ENCODE measurements around the gene ANKS1B.

Gene ANKS1B

DNA sequence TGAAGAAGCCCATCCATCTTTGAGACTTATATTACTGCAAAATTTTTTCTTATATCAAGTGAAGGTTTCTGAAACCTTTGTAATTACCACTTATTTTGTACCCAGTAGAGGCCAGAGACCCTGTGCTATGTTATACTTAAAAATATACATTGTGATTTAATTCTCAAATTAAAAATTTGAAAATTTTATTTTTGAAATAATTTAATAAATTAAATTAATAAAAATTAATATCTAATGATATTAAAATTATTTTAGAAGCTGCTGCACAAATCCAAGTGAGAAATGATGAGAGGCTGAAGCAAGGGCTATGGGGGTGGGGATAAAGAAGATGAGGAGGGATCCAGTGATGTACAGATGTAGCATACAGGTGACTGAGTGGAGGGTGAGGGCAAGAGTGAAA is 1080.9 kb downstream of the ANKS1B start:
- no peak for DNase-seq

DNA sequence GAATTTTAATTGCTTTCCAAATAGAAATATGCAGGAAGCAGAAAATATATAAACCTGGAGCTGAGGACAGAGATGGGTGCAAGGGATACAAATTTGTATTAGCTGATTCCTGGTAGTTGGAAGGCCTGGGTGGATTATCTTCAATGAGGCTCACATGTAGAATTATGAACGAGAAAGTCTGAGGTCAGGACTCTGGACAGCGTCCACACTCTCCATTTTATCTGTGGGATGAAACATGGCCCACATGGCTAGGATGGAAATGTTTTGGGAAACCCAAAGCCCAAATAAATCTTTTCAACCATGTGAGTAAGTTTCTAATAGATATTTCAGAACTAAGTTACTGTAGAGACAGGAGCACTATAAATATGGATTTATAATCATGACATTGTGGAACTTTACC is 1083.5 kb downstream of the ANKS1B start:
- no peak for DNase-seq

DNA sequence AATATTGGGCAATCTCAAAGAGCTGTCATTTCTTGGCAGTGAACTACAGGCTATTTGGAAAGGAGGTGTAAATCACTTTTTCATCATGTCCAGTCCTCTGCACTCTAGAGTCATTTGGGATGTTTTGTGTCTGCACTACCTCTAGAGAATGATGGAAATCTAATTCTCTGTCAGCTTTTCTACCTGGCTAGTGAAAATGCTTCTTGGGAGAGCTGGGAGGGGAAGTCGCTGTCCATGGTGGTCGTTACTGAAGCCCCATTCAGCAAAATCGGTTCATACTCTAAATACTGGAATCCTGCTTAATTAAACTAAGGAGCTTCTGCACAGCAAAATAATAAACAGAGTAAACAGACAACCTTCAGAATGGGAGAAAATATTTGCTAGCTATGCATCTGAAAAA is 1087.8 kb downstream of the ANKS1B start:
- DNase-seq: no peak

DNA sequence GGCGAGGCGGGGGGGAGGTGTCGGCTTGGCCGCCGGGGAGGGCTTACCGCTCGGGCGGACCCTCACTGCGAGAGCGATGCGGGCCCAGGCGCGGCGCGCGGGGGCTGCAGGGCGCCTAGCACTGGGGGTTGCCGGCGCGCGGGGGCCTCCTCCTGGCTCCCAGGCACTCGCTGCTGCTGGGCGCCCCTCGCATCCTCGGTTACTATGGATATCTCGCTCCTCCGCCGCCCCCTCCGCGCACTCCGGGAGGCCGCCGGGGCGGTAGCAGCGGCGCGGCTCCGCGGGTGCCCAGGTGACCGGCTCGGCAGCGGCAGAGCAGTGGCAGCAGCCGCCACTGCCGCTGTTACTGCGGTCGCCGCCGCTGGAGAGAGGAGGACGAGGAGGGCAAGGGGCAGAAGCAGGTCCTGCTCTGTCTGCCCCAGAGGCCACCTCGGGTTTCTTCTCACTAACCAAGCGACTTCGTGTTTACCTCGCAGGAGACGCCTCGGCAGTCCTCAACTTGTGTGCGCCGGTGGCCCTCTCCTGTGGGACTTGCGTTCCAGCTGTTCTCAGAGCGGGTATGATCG is 1089.6 kb downstream of the ANKS1B start:
- no peak for DNase-seq

DNA sequence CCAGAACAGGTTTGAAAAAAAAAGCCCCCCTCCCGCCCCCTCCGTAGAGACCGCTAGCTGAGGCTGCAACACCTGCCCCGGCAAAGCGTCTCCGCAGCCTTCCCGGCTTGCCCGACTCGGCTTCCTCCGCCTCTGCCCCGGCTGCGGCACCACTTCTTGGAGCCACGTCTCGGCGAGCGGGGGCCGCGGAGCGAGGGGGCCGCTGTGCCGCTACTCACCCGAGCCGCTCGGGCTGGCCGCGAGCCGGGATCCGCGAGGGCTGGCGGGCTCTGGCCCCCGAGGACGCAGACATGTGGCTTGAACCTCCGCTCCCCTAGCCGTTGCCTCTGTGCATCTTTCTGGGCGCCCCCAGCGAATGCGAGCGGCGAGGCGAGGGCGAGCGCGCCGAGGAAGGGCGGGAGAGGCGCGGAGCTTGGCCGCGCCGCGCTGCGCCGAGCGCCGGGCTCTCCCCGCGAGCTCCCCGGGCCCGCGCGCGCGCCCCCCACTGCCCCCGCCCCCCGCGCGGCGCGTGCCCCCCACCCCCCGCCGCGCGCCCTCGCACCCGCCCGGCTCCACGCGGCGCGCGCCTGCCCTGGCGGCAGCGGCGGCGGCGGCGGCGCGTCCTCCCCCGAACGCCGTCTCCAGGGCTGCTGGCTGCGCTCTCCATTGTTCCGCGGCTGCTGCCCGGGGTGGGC is 1090.2 kb downstream of the ANKS1B start:
- no peak for DNase-seq

DNA sequence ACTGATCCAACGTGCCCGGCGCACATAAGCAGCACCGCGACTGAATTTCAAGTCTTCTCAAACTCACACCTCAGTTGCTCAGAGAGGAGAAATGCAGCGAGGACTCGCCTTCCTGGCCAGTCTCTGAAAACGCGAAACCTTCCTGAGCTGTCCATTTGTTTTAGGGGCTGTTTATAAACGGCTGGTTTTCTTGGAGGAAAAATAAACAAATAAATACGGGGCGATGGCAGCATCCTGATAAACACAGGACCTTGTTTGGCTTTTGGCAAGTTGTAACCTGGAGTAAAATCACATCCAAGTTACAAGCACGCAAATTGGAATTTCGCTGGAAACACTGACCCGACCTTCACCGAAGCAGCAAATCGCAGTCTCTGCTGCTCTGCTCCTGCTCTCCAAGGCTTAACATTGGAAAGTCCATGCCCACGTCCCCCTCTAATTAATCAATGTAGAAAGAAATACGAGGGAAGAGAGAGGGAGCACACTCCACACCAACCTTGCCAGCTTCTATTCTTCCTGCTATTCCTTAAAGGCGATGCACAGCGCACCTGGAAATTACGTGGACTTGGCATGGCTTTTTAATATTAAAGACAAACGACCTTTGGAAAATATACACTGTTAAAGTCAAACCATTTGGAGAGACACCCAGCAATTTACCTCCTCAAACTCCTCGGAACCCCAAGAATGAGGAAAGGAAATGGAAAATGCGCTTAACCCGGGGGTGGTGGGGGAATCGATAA is 1090.9 kb downstream of the ANKS1B start:
- no peak for DNase-seq

DNA sequence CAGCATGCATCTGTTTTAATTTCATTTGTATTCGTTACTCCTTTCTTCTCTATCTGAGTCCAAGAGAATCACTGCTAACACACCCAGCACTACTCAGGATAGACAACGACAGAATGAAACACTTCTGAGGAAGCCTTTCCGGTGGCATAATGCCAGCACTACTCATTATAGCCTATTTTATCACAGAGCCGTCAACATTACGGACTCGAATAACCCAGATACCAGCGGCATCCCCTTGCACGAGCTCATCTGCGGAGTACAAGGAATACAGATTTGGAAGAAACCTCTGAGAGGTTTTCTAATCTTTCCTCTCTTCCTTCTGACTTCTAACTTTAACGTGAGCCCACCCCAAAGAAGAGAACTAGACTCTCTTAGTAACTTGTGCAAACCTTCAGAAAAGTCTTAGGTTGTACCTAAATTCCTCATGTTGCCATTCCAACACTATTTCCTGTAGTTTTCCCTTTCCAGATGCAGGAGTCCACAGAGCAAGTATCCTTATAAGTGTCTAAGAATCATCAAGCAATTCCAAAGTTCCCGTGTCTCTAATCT is 1091.5 kb downstream of the ANKS1B start:
- DNase-seq: no peak

DNA sequence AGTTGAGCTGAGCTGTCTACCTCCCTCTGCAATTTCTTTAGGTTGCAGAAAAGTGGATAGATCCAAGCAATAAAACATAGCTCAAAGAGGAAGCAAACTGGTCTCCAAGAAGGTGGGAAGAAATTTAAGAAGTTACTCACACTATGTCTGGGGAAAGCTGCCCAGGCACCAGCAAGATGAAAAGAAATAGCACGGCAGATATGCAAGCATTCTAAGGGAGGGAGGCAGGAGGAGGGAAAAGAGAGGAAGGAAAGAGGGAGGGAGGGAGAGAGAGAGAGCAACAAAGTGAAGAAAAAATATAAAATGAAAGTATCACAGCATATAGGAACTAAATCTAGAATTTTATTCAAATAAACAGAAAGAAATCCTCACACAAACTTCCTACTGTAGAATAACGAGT is 1099.0 kb downstream of the ANKS1B start:
- no peak for DNase-seq

DNA sequence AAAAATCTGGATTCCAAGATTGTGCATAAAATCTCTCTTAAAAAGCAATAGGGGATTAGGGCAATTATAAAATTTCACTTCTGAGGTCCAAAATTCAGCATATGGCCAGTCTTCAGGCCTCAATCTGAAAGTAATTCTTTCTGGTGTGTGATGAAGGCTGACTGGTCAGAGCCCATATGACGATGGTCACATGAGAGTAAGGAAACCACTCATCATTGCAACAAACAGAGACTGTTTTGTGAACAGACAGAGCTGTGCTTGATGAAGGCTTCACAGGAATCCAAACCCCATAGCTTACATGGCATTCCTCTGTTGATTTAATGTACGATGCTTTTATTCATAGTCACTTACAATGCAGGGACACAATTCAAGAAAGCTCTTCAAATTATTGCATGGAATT is 1101.5 kb downstream of the ANKS1B start:
- no peak for DNase-seq

DNA sequence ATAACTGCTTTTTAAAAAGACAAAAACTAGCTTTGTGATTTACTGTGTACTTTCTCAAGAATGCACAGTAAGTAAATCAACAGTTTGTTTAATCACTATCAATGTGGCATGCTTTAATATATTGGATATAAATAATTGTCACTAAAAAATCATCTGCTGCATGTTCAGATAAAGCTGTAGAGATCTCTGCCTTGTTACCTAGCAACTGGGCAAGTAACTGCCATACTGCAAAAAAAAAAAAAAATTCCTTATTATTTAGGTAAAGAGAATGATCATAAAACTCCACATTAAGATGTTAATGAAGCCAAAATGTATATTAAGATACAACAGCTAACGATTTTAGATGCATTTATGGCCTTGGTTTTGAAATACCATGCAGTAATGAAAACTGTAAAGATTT is 1102.2 kb downstream of the ANKS1B start:
- no peak for DNase-seq

DNA sequence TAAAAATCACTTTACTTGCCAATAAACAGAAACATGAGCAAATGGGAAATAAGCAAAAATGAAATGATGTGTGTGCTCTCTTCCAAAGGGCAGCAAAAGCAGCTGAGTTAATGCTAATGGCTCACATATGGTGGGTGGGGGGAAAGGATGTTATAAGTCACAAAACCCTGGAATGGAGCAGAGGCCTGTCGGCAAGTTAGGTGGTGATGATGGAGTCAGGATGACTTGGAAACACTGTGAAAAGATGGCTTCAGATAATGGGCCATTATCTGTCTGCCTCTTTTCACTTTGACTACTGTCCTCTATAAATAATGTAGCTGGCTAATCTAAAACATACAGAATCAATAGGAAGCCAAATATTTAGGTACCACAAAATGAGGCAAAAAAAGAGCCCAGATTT is 1111.0 kb downstream of the ANKS1B start:
- no peak for DNase-seq

DNA sequence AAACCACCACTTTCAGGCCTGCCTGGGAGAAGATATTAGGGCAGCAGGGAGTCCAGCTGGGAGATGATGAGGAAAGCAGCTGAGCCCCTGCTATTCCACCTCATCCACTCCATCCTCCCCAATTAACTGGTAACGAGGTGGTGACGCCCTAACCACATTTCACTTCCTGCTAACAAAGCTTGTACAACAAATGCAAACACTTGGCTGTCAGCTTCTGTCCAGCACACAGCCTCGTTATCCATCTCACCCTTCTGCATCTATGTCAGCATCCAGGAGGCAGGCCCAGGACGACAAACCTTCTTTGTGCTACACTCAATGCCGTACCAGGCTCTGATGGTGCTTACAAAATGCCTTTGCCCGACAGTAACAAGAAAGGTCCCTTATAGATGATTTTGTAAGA is 1114.2 kb downstream of the ANKS1B start:
- DNase-seq: no peak

DNA sequence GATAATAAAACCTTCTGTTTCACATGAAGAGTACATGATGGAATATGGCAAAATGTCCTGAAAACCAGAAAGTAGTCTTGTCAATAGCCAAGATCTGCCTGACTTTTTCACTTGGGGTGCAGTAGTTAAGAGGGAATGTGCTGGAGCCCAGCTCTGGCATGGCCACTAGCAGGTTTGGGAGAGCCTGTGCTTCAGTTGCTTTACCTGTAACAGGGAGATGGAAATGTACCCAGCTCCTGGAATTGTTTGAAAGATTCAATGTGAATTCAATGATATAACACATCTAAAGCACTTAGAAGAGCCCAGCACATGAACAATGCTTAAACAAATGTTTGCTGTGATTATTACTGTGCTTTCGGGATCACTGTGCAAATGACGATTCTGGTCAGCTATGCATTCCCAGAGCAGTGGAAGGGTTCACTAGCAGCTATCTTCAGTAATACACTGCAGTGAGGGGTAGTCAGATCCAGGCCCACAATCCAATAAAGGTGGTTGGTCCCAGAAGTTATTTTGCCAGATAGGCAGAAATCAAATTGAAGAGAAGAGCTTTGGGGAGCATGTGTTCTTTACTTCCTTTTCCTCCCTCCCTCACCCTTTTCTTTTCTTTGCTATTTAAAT is 1114.7 kb downstream of the ANKS1B start:
- DNase-seq: no peak

DNA sequence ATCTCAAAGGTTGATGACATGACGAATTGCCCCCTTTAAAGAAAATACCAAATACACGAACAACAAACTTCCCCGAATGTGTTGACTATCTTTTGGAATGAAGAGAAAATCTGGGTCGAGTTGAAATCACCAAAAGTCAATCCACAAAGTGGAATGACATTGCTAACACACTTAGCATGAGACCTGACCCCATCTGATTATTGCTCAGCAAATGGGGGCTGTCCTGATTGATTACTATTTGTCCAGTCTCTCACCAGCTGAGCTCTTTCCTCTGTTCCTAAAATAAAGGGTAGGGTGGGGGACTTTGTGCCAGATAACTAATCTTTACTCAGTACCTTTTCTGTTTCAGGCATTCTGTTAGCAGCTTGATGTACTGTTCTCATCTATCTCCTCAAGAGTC is 1116.2 kb downstream of the ANKS1B start:
- no peak for DNase-seq

DNA sequence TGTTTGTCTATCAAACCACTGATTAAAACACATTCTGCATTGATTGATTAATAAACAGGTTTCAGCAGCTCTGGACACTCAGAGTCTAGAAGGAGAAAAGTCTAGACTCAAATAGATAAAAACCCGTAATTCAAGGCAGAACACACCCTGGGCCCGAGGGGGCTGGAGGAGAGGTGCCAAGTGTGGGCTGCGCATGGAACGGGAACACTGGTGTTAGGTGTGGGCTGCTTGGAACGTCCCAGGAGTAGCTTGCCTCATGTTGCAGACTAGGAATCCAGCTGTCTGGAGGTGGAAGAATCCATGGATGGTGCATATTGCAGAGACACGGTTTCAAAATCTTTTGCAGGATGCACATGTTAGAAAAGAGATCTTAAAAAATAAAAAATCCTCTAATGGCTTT is 1116.7 kb downstream of the ANKS1B start:
- DNase-seq: no peak

DNA sequence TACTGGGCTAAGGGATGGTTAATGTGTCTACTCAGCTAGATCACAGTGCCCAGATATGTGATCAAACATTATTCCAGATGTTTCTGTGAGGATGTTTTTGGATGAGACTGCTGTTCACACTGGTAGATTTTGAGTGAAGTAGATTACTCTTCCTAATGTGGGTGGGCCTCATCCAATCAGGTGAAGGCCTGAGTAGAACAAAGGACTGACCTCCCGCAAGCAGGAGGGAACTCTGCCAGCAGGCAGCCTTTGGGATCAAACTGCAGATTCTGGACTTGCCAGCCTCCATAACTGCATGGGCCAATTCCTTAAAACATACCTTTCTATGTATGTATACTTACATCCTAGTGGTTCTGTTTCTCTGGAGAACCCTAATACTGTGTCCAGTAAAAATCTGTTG is 1120.4 kb downstream of the ANKS1B start:
- DNase-seq: no peak

DNA sequence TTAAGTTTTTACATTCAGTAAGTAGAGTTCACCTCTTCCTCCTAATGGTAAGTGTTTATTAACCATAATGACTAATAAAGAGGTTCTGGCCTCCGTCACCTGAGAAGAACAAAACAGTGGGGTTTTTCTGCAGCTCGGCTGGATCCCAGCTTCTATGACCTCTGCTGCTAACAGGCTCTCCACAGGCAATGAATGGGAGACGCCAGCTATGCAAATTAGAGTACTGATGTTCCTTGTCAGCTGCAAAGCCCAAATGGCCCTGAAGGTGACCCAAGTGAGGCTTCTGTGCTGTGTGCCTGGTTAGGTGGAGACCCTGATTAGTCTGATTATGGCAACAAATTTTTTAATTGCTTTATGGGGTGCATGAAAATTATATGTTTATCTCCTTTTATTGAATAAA is 1121.6 kb downstream of the ANKS1B start:
- DNase-seq: no peak

DNA sequence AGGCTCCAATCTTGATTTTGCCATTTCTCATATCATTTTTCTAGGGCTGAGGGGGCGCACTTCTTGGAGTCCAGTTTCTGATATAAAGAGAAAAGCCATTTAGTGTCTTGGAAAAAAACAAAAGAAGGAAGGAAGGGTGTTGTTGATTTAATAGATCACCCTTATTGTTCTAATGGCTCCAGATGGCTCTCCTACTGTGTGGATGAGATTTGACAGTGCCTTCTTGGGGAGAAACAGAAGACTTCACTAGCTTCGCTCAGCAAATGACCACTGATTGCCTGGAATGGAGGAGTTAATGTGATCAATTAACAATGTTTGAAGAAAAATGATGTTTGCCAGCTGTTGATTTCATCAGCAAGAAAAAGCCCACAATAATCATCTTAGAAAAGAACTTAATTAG is 1123.5 kb downstream of the ANKS1B start:
- DNase-seq: no peak

DNA sequence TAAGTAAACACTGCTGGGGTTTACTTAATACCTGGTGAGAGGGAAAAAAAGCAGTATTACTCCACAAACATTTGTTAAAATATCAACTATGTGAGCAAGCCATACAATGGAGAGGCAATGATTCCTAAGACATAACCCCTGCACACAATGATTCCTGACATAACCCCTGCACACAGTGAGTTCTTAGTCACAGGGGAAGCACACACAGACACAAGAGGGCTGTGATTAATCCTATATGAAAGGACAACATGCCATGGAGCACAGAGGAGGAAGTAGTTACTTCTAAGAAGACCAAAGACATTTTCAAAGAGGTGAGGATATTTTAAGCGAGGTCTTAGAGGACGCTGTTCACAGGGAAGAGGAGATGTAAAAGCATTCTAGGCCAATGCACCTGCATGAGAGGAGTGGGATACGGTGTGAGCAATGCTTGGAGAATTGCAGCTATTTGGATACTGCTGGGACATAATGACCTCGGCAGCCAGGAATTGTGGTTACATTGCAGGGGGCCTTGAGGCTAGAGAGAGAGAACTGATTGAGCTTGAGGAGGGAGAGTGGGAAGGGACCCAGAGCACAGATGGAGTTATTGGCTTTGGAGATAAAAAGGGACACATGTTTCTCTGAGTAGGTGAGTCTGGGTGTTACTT is 1127.7 kb downstream of the ANKS1B start:
- no peak for DNase-seq

DNA sequence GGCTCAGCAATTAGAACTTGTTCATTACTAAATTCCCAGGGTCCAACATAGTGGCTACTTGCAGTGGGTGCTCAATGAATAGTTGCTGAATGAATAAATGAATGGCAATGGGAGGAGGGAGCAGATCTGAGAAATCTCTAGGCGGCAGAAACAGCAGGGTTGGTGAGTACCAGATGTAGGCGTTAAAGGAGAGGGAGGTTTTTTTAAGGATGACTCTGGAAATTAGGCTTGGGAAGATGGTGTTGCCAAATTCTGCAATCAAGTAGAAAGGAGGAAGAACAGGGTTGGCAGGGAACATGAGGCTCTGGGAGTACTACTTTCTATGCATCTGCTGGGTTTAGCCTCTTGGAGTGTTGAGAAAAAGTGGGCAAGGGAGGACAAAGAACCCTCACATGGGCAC is 1132.6 kb downstream of the ANKS1B start:
- no peak for DNase-seq

DNA sequence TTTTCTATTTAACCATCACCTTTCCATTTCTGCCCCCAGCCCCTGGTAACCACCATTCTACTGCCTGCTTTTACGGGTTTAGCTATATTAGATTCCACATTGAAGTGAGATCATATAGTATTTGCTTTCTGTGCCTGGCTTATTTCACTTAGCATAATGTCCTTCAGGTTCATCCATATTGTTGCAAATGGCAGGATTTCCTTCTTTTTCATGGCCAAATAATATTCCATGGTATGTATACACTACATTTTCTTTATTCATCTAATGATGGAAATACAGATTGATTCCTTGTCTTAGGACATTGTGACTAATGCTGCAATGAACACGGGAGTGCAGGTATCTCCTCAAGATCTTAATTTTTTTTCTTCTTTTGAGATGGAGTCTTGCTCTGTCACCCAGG is 1137.5 kb downstream of the ANKS1B start:
- no peak for DNase-seq

DNA sequence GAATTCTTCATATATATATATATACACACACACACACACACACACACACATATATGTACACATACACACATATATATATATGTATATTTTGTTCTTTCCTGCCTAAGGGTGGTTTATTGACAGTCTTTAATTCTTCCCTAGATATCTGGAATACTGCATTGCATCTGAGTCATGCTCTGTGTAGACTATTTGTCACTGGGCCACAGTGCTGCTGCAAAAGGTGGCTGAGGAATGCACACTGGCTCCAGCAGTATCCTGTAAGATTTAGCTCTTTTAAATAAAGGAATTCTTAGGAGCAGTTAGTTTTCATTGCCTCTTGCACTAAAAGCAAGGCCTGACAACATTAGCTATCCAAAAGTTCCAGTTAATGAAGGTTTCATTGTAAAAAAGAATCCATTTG is 1138.8 kb downstream of the ANKS1B start:
- no peak for DNase-seq

DNA sequence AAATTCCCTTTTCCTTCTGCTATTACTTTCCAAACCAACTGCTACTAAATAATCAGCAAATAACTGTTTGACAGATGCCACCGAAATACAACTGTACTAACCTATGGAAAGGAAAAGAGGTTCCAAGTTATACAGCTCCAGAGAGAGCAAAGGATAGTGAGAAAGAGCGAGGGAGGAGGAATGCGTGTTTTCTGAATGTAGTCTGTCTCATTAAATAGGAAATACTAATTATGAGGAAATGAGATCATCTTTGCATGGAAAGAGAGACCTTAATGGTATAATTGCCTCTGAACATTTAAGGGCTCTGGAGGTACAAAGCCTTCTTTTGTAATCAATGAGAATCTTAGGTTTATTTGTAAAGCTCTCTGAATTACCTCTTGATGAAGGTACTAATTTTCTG is 1144.4 kb downstream of the ANKS1B start:
- no peak for DNase-seq

Data from T-helper 9 cell (primary cell).